ENCODE data around the gene VWA5B1.
"Not testable (repeated sequence)": the region's sequence is repeated elsewhere in the genome, so short reads cannot be mapped to it uniquely, and the experiment has no call there.

VWA5B1 gene

DNA sequence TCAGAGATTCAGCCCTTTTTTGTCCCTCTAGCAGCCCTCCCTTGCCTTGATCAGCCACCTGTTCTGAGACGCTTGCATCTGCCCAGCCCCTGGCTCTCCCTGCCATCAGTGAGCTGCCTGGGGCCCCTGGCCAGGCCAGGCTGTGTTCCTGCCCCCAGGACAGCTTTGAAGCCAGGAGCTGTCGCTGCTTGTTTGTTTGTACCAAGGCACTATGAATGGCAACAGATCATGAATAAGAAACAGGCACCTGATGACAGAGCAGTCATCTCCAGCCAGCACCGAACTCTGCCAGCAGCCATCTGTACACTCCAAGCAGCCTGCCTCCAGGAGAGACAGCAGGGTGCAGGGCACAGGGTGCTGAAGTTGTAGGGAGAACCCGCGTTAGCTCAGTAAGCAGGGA is 8.1 kb upstream of the VWA5B1 start:
- Histone ChIP-seq H3K4me3 (ENCODE audit: low read depth, low read length) (no peak overlapping the region), H3K4me1 (ENCODE audit: control insufficient read depth, insufficient read depth, low read length) (peaks cover 29% of the 10 kb centered on the region), H3K27me3 (ENCODE audit: control insufficient read depth, insufficient read depth, low read length) (peaks cover 44% of the 10 kb centered on the region), H3K36me3 (ENCODE audit: control insufficient read depth, insufficient read depth, low read length) (no peaks in the 10 kb centered on the region), H3K9me3 (ENCODE audit: control insufficient read depth, insufficient read depth, low read depth, low read length) (peaks cover 9% of the 10 kb centered on the region; the same call in 1 of the 2 replicates), H3K9ac (ENCODE audit: low read length) (no peak overlapping the region), H3K27ac (ENCODE audit: low read depth, low read length) (no peak overlapping the region)

DNA sequence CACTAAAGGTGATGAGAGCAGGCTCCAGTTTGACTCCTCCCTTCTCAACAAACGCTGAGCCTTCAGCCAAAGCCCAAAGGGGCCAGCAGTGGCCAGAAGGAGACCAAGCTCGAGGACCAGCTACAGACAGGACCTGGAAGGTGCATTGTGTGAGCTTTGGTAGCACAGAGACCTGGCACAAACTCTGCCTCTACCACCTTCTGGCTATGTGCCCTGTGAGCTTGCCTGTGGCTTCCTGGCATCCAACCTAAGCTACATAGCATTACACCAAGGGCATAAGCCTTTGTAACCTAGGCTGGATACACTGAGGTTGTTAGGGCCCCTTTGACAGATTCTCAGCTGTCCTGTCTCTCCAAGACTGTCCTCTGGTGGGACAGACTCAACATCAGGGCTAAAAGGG is 6.6 kb upstream of the VWA5B1 start:
- Histone ChIP-seq H3K9me3 (ENCODE audit: control insufficient read depth, insufficient read depth, low read depth, low read length) (peaks cover 9% of the 10 kb centered on the region; the same call in 1 of the 2 replicates), H3K27me3 (ENCODE audit: control insufficient read depth, insufficient read depth, low read length) (peaks cover 49% of the 10 kb centered on the region)

GRCh38 chr1:20284625-20285024 is 6.0 kb upstream of the VWA5B1 start:
- no peak overlapping the region for H3K4me3 ChIP-seq (ENCODE audit: low read depth, low read length)
- peaks cover 15% of the 10 kb centered on the region for H3K4me1 ChIP-seq (ENCODE audit: control insufficient read depth, insufficient read depth, low read length)
- peaks cover 9% of the 10 kb centered on the region; the same call in 1 of the 2 replicates for H3K9me3 ChIP-seq (ENCODE audit: control insufficient read depth, insufficient read depth, low read depth, low read length)
- no peak overlapping the region for H3K9ac ChIP-seq (ENCODE audit: low read length)
- no peak overlapping the region for H3K27ac ChIP-seq (ENCODE audit: low read depth, low read length)
- peaks cover 55% of the 10 kb centered on the region for H3K27me3 ChIP-seq (ENCODE audit: control insufficient read depth, insufficient read depth, low read length)
- no peaks in the 10 kb centered on the region for H3K36me3 ChIP-seq (ENCODE audit: control insufficient read depth, insufficient read depth, low read length)

More for the DNA sequence above, 6.6 kb upstream of the VWA5B1 start:
- Histone ChIP-seq H3K27ac (ENCODE audit: low read depth, low read length) (no peak overlapping the region), H3K36me3 (ENCODE audit: control insufficient read depth, insufficient read depth, low read length) (no peaks in the 10 kb centered on the region), H3K9ac (ENCODE audit: low read length) (no peak overlapping the region), H3K4me3 (ENCODE audit: low read depth, low read length) (no peak overlapping the region), H3K4me1 (ENCODE audit: control insufficient read depth, insufficient read depth, low read length) (peaks cover 21% of the 10 kb centered on the region)

DNA sequence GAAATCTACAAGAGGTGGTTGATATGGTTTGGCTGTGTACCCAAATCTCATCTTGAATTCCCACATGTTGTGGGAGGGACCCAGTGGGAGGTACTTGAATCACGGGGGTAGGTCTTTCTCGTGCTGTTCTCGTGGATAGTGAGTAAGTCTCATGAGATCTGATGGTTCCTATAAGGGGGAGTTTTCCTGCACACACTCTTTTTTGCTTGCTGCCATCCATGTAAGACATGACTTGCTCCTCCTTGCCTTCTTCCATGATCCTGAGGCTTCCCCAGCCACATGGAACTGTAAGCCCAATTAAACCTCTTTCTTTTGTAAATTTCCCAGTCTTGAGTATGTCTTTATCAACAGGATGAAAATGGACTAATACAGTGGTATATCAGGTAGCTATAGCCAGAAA is 5.2 kb upstream of the VWA5B1 start:
- Histone ChIP-seq H3K27me3 (ENCODE audit: control insufficient read depth, insufficient read depth, low read length) (peaks cover 59% of the 10 kb centered on the region), H3K36me3 (ENCODE audit: control insufficient read depth, insufficient read depth, low read length) (no peaks in the 10 kb centered on the region)

DNA sequence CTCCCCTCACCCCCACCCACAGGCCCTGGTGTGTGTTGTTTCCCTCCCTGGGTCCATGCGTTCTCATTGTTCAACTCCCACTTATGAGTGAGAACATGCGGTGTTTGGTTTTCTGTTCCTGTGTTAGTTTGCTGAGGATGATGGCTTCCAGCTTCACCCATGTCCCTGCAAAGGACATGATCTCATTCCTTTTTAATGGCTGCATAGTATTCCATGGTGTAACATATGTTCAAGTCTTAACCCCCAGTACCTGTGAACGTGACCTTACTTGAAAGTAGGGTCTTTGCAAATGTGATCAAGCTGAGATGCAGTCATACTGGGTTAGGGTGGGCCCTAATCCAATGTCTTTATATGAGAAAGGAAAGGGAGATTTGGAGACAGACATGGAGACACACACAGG is 3.0 kb upstream of the VWA5B1 start:
- H3K4me3 ChIP-seq (ENCODE audit: low read depth, low read length); H3K9ac ChIP-seq (ENCODE audit: low read length); H3K36me3 ChIP-seq (ENCODE audit: control insufficient read depth, insufficient read depth, low read length); H3K27ac ChIP-seq (ENCODE audit: low read depth, low read length); H3K9me3 ChIP-seq (ENCODE audit: control insufficient read depth, insufficient read depth, low read depth, low read length): not testable (repeated sequence)
- Histone ChIP-seq H3K4me1 (ENCODE audit: control insufficient read depth, insufficient read depth, low read length) (peaks cover 18% of the 10 kb centered on the region), H3K27me3 (ENCODE audit: control insufficient read depth, insufficient read depth, low read length) (peaks cover 65% of the 10 kb centered on the region)

More for the DNA sequence above, 5.2 kb upstream of the VWA5B1 start:
- peaks cover 9% of the 10 kb centered on the region; the same call in 1 of the 2 replicates for H3K9me3 ChIP-seq (ENCODE audit: control insufficient read depth, insufficient read depth, low read depth, low read length)
- no peak overlapping the region for H3K9ac ChIP-seq (ENCODE audit: low read length)
- H3K4me3 ChIP-seq (ENCODE audit: low read depth, low read length), result no peak overlapping the region
- H3K27ac ChIP-seq (ENCODE audit: low read depth, low read length), result no peak overlapping the region
- peaks cover 20% of the 10 kb centered on the region for H3K4me1 ChIP-seq (ENCODE audit: control insufficient read depth, insufficient read depth, low read length)

DNA sequence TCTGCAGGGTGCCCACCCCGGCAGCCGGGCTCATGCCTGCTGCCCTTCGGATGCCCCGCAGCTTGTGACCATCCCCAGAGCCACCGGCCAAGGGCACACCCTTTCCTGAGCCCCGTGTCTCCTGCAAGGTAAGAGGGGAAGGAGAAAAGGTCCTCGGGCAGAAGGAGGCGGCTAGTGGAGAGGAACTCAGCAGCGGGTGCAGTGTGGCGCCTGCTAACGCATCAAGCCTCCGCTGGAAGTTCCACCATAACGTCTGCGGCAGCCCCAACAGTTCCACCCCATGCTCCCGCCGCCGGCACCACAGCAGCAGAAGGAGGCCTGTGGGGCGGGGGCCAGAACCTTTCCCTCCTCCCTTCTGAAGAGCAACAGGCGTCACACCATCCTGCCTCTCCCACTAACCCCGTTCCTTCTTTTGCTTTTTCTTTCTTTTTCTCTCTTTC is 990 bp downstream of the VWA5B1 start:
- Histone ChIP-seq H3K36me3 (ENCODE audit: control insufficient read depth, insufficient read depth, low read length) (no peaks in the 10 kb centered on the region), H3K27me3 (ENCODE audit: control insufficient read depth, insufficient read depth, low read length) (peaks cover 63% of the 10 kb centered on the region), H3K9ac (ENCODE audit: low read length) (no peak overlapping the region), H3K27ac (ENCODE audit: low read depth, low read length) (no peak overlapping the region), H3K9me3 (ENCODE audit: control insufficient read depth, insufficient read depth, low read depth, low read length) (no peaks in the 10 kb centered on the region), H3K4me1 (ENCODE audit: control insufficient read depth, insufficient read depth, low read length) (peaks cover 17% of the 10 kb centered on the region), H3K4me3 (ENCODE audit: low read depth, low read length) (peak overlapping the region; percentile 51)

DNA sequence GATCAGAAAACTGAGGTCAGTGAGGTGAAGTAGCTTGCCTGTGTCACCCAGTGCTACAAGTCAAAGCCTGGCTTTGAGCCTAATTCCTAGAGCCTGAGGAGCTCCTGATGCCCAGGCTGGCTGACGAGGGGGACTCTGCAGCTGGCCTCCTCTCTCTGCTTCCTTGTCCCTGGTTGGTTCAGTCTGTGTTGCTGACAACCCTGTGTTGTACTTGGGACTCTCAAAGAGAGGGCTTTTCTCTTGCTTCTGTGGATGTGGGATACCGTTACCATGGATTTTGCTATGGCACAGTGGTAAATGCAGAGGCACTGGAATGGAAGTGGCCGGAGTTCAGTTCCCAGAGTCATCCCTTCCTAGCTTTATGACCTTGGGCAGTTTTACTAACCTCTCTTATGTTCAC is 8.0 kb downstream of the VWA5B1 start:
- Histone ChIP-seq H3K9ac (ENCODE audit: low read length) (no peak overlapping the region), H3K9me3 (ENCODE audit: control insufficient read depth, insufficient read depth, low read depth, low read length) (no peaks in the 10 kb centered on the region), H3K36me3 (ENCODE audit: control insufficient read depth, insufficient read depth, low read length) (no peaks in the 10 kb centered on the region), H3K4me3 (ENCODE audit: low read depth, low read length) (no peak overlapping the region), H3K27ac (ENCODE audit: low read depth, low read length) (no peak overlapping the region), H3K27me3 (ENCODE audit: control insufficient read depth, insufficient read depth, low read length) (peaks cover 46% of the 10 kb centered on the region; the same call in 1 of the 2 replicates), H3K4me1 (ENCODE audit: control insufficient read depth, insufficient read depth, low read length) (no peaks in the 10 kb centered on the region)

DNA sequence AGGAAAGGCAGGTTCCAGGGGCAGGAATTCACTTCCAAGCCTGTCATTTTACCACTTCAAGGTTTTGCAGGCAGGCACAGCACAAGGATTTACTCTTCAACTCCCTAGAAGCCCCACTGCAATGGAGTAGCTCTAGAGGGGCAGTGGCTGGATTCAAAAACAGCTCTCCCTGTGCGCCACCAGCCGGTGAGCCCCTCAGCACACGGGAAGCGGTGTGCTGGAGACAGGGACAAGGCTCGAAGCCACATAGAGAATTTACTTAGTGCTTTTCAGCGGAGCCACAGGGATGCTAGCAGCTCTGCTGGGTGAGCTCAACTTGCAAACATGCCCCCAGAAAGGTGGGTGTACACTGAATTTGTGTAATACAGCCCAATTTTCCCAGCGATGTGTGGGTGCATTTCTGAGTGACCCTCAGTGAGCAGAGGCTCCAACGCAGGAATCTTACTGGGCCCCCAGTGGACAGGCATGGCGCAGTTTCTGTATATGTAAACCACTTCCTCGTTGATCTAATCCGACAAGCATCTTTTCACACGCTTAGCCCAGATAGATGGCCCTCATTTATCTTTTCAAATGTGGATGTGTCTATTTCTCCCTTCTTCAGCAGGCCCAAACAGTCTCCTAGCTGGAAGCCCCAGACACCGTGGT is 10.9 kb downstream of the VWA5B1 start:
- no peaks in the 10 kb centered on the region for H3K36me3 ChIP-seq (ENCODE audit: control insufficient read depth, insufficient read depth, low read length)
- H3K9ac ChIP-seq (ENCODE audit: low read length), result no peak overlapping the region
- no peak overlapping the region for H3K4me3 ChIP-seq (ENCODE audit: low read depth, low read length)
- no peaks in the 10 kb centered on the region for H3K4me1 ChIP-seq (ENCODE audit: control insufficient read depth, insufficient read depth, low read length)
- no peak overlapping the region for H3K27ac ChIP-seq (ENCODE audit: low read depth, low read length)
- no peaks in the 10 kb centered on the region for H3K9me3 ChIP-seq (ENCODE audit: control insufficient read depth, insufficient read depth, low read depth, low read length)
- H3K27me3 ChIP-seq (ENCODE audit: control insufficient read depth, insufficient read depth, low read length), result peaks cover 46% of the 10 kb centered on the region; the same call in 1 of the 2 replicates

- H3K9me3 ChIP-seq (ENCODE audit: control insufficient read depth, insufficient read depth, low read depth, low read length), result no peaks in the 10 kb centered on the region
- H3K9ac ChIP-seq (ENCODE audit: low read length), result no peak overlapping the region
- peaks cover 46% of the 10 kb centered on the region; the same call in 1 of the 2 replicates for H3K27me3 ChIP-seq (ENCODE audit: control insufficient read depth, insufficient read depth, low read length)
- no peaks in the 10 kb centered on the region for H3K4me1 ChIP-seq (ENCODE audit: control insufficient read depth, insufficient read depth, low read length)
- H3K36me3 ChIP-seq (ENCODE audit: control insufficient read depth, insufficient read depth, low read length), result no peaks in the 10 kb centered on the region
- no peak overlapping the region for H3K4me3 ChIP-seq (ENCODE audit: low read depth, low read length)
- H3K27ac ChIP-seq (ENCODE audit: low read depth, low read length), result no peak overlapping the region
Measured at GRCh38 chr1:20302108-20302471, 11.4 kb downstream of the VWA5B1 start.

- no peak overlapping the region for H3K9ac ChIP-seq (ENCODE audit: low read length)
Measured at GRCh38 chr1:20307026-20307425, 16.4 kb downstream of the VWA5B1 start.

DNA sequence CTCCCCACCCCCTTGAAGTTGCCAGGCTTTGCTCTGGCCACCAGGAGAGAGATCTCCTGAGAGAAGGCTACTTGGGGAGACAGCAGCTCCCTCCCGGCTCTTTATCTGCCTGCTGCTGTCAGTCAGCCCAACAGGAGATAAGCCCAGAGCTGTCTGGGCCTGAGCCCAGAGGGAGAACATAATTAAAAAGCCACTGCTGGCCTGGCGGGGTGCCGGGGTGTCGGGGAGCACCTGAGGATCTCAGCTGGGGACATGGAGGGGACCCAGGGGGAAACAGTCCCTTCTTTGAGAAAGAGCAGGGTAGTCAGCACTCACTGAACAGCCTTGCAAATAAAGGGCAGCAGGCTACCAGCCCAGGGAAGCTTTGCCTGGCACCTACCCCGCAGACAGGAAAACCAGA is 17.9 kb downstream of the VWA5B1 start:
- no peak overlapping the region for H3K9ac ChIP-seq (ENCODE audit: low read length)
- no peak overlapping the region for H3K4me3 ChIP-seq (ENCODE audit: low read depth, low read length)
- peaks cover 16% of the 10 kb centered on the region; the same call in 1 of the 2 replicates for H3K27me3 ChIP-seq (ENCODE audit: control insufficient read depth, insufficient read depth, low read length)

More at GRCh38 chr1:20307026-20307425, 16.4 kb downstream of the VWA5B1 start:
- Histone ChIP-seq H3K9me3 (ENCODE audit: control insufficient read depth, insufficient read depth, low read depth, low read length) (no peaks in the 10 kb centered on the region), H3K36me3 (ENCODE audit: control insufficient read depth, insufficient read depth, low read length) (no peaks in the 10 kb centered on the region), H3K4me1 (ENCODE audit: control insufficient read depth, insufficient read depth, low read length) (no peaks in the 10 kb centered on the region), H3K27me3 (ENCODE audit: control insufficient read depth, insufficient read depth, low read length) (peaks cover 16% of the 10 kb centered on the region; the same call in 1 of the 2 replicates), H3K27ac (ENCODE audit: low read depth, low read length) (no peak overlapping the region), H3K4me3 (ENCODE audit: low read depth, low read length) (no peak overlapping the region)

More for the DNA sequence above, 17.9 kb downstream of the VWA5B1 start:
- Histone ChIP-seq H3K27ac (ENCODE audit: low read depth, low read length) (no peak overlapping the region), H3K4me1 (ENCODE audit: control insufficient read depth, insufficient read depth, low read length) (no peaks in the 10 kb centered on the region), H3K9me3 (ENCODE audit: control insufficient read depth, insufficient read depth, low read depth, low read length) (no peaks in the 10 kb centered on the region), H3K36me3 (ENCODE audit: control insufficient read depth, insufficient read depth, low read length) (no peaks in the 10 kb centered on the region)

Measured in HUES6 (cell line).